GM12874 (cell line): Measurements from ENCODE around the gene PCDHGB3.
"Not testable (repeated sequence)": the region's sequence is repeated elsewhere in the genome, so short reads cannot be mapped to it uniquely, and the experiment has no call there.

Experiments
- CTCF ChIP-seq: IDR thresholded peaks from 2 replicates; pipeline ENCODE4 v1.5.1; 2011; ENCODE audit warnings: low read depth, mild to moderate bottlenecking, control low read depth, low read length, moderate library complexity; ENCODE audit not compliant: insufficient read depth

Gene PCDHGB3

GRCh38 chr5:141383345-141383744 lies 13.3 kb downstream of the PCDHGB3 start:
- no peak for TF ChIP-seq CTCF

- no peak for TF ChIP-seq CTCF
Observed at GRCh38 chr5:141384471-141385267, 14.6 kb downstream of the PCDHGB3 start.

GRCh38 chr5:141387557-141388311 lies 17.7 kb downstream of the PCDHGB3 start, which contains the start of gene PCDHGB4:
TSS of gene PCDHGB4 (plus strand) at chr5:141387698. CDS start at chr5:141387885, 187 bp downstream.
- TF ChIP-seq CTCF, result not testable (repeated sequence)

- TF ChIP-seq CTCF, result no peak
Observed at GRCh38 chr5:141388661-141389060, 18.6 kb downstream of the PCDHGB3 start.

- TF ChIP-seq CTCF, result no peak
Observed at GRCh38 chr5:141389153-141390042, 19.4 kb downstream of the PCDHGB3 start.

- no peak for TF ChIP-seq CTCF
Observed at GRCh38 chr5:141392429-141393198, 22.6 kb downstream of the PCDHGB3 start, which contains the start of gene PCDHGA8. TSS of gene PCDHGA8 (plus strand) at chr5:141392633. CDS start at chr5:141392814, 181 bp downstream.
